RWPE2 (cell line): ENCODE measurements around the gene LOXHD1.

ENCODE experiments used
- ATAC-seq: fragments of 200-7000 bp; cut with Tn5 transposase; 3 replicates; pipeline ENCODE4 v1.9.1; 2021; ENCODE audit warnings: low read depth
- DNase-seq: peaks from one replicate; pipeline ENCODE4 v3.0.0-alpha.2; 2020; ENCODE audit warnings: low spot score
- H3K27ac ChIP-seq: fragments of 450-650 bp; 2 replicates; pipeline ENCODE4 v1.5.1; 2017; ENCODE audit warnings: mild to moderate bottlenecking; ENCODE audit not compliant: poor library complexity, severe bottlenecking
- H3K27me3 ChIP-seq: fragments of 250-450 bp; sonication (Bioruptor Pico); 2 replicates; pipeline ENCODE4 v1.5.1; 2021; ENCODE audit warnings: mild to moderate bottlenecking, moderate library complexity; ENCODE audit not compliant: insufficient read depth, poor library complexity, severe bottlenecking
- H3K36me3 ChIP-seq: fragments of 250-450 bp; sonication (Bioruptor Pico); 2 replicates; pipeline ENCODE4 v1.5.1; 2020; ENCODE audit warnings: low read depth, mild to moderate bottlenecking, moderate library complexity
- H3K4me1 ChIP-seq: fragments of 250-450 bp; sonication (Bioruptor Pico); 2 replicates; pipeline ENCODE4 v1.5.1; 2021; ENCODE audit warnings: mild to moderate bottlenecking, moderate library complexity; ENCODE audit not compliant: insufficient read depth, poor library complexity, severe bottlenecking
- H3K4me3 ChIP-seq: fragments of 250-450 bp; sonication (Bioruptor Pico); 2 replicates; pipeline ENCODE4 v1.5.1; 2021; ENCODE audit warnings: mild to moderate bottlenecking, moderate library complexity; ENCODE audit not compliant: severe bottlenecking
- H3K9me3 ChIP-seq: fragments of 250-450 bp; sonication (Bioruptor Pico); 2 replicates; pipeline ENCODE4 v1.5.1; 2021; ENCODE audit warnings: mild to moderate bottlenecking, moderate library complexity; ENCODE audit not compliant: severe bottlenecking
- TF ChIP-seq, protein P1 (sequence below): fragments of 450-650 bp; IDR thresholded peaks from one replicate; pipeline ENCODE4 v1.5.1; 2017; ENCODE audit warnings: mild to moderate bottlenecking, moderate library complexity; ENCODE audit not compliant: poor library complexity, severe bottlenecking

The LOXHD1 gene

DNA sequence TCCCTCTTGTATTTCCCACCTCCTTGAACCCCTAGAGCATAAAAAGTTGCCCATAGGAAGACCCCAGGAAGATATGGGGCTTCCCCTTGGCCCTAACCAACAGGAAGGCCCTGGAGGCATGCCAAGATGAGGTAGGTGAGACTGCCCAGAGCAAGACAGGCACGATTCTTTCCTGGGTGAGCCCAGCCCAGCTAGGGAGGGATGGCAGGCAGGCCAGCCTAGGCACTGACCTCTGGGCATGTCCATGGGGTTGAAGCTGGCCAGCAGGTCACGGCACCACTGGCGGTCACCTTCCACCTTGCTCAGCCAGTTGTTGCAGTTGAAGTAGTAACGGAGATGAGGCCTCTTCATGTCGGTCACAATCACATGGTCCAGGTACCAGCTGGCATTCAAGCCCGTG lies 17.6 kb downstream of the LOXHD1 start:
- no peak for DNase-seq
- Histone ChIP-seq H3K4me1 (no peaks in the 10 kb centered on the region), H3K27me3 (no peaks in the 10 kb centered on the region), H3K36me3 (no peaks in the 10 kb centered on the region), H3K27ac (no peak overlapping the region), H3K4me3 (no peak overlapping the region), H3K9me3 (no peaks in the 10 kb centered on the region)
- no peak for ATAC-seq
- TF ChIP-seq, protein P1, sequence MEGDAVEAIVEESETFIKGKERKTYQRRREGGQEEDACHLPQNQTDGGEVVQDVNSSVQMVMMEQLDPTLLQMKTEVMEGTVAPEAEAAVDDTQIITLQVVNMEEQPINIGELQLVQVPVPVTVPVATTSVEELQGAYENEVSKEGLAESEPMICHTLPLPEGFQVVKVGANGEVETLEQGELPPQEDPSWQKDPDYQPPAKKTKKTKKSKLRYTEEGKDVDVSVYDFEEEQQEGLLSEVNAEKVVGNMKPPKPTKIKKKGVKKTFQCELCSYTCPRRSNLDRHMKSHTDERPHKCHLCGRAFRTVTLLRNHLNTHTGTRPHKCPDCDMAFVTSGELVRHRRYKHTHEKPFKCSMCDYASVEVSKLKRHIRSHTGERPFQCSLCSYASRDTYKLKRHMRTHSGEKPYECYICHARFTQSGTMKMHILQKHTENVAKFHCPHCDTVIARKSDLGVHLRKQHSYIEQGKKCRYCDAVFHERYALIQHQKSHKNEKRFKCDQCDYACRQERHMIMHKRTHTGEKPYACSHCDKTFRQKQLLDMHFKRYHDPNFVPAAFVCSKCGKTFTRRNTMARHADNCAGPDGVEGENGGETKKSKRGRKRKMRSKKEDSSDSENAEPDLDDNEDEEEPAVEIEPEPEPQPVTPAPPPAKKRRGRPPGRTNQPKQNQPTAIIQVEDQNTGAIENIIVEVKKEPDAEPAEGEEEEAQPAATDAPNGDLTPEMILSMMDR: no peak

DNA sequence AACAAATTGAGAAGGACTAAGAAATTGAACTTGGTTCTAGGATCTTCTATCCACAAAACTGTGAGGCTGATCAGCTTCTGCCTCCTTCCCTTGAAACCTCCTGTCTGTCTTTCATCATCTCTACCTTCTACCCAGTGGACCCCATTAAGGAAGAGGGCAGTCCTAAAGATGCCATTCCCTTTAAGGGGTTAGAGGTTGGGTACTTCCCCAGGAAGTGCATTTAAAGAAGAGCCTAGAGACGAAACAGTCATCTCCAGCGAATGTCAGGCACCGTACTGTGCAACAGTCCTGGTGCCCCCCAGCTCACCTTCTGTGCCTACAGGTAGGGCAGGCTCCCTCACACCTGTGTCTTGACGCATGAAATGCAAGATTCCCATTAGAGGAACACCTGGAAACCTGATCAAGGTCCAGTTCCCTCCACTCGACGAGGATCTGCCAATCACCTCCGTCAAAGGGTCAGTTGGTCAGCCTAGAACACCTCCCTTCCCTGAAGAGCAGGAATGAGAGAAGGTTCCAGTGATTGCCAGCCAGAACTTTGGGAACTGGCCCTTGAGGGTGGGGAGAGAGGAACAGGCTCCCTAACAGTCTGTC lies 20.9 kb downstream of the LOXHD1 start:
- Histone ChIP-seq H3K27ac (no peak overlapping the region), H3K36me3 (no peaks in the 10 kb centered on the region), H3K9me3 (no peaks in the 10 kb centered on the region), H3K4me3 (no peak overlapping the region), H3K27me3 (no peaks in the 10 kb centered on the region), H3K4me1 (no peaks in the 10 kb centered on the region)
- TF ChIP-seq, protein P1: no peak
- DNase-seq (no peak), ATAC-seq (no peak)

DNA sequence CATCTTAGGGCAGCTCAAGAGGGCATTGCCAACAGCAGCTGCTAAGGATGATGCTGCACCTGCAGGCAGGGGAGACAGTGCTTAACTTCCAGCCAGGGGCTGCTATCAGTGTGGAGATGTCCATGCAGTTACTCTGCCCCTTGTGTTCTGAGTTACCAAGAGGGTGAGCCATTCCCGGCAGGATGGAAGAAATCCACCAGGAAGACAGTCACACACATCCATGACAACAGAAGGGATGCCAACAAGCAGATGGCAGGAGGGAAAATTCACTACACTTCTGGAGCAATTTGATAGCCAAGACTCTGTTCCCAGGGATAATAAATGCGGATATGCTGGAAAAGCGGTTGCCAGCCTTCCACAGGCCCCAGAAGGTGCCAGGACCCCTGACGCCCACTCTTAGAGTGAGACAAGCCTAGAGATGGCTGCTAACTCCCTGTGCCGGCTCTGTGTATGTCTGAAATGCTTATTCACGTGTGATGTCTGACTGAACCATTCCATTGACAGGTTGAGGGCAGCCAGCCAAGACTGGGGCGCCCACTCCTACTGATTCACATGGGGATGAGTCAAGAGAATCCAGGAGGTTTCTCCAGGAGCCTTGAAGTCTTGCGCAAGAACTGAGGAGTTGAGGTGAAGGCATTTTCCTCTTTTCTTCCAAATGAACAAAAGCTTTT lies 24.5 kb downstream of the LOXHD1 start:
- TF ChIP-seq, protein P1: no peak
- Histone ChIP-seq H3K9me3 (no peaks in the 10 kb centered on the region), H3K36me3 (no peaks in the 10 kb centered on the region), H3K27ac (no peak overlapping the region), H3K4me1 (no peaks in the 10 kb centered on the region), H3K27me3 (no peaks in the 10 kb centered on the region), H3K4me3 (no peak overlapping the region)
- DNase-seq (peak; percentile 91), ATAC-seq (peak; percentile 98)

DNA sequence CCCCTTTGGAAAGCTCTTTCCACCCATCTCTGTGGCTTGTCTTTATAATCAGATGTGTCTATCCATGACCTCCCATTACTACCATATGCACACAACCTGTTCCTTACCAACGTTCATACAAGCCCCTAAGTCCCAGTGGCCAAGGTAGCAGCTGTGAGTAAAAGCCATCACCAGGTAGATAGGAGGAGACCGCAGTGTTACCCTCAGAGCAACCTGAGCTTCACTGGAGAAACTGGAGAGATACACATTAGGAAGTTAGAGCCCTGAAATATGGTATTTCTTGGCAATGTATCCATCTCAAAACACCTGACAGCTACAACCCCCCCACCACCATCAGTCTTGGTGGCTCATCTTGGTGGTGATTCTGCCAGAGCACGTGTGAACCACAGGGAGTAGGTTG lies 26.0 kb downstream of the LOXHD1 start:
- H3K9me3 ChIP-seq: no peaks in the 10 kb centered on the region
- H3K36me3 ChIP-seq: no peaks in the 10 kb centered on the region
- no peak overlapping the region for H3K4me3 ChIP-seq
- TF ChIP-seq, protein P1: no peak
- H3K27ac ChIP-seq: no peak overlapping the region
- no peaks in the 10 kb centered on the region for H3K27me3 ChIP-seq
- DNase-seq (no peak), ATAC-seq (no peak)
- no peaks in the 10 kb centered on the region for H3K4me1 ChIP-seq

DNA sequence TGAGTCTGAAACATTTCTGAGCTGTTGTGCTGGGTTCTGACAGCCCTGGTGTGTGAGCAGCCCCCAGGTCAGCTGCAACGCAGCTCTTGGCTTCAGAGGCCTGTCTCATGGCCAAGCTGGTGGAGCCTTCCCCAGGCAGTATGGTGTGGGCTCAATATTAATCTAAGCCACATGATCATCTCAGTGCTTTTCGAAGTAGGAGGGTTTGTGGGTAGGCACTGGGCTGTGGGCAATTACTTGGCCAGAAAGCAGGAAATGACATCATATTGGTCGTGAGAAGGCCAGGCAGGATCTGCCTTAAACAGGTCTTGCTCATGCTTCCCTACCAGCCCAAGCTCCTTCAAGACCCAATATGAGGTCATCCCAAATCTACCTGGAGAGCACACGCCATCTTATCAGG lies 26.9 kb downstream of the LOXHD1 start:
- DNase-seq (no peak), ATAC-seq (no peak)
- no peaks in the 10 kb centered on the region for H3K4me1 ChIP-seq
- H3K27me3 ChIP-seq: no peaks in the 10 kb centered on the region
- TF ChIP-seq, protein P1: no peak
- H3K4me3 ChIP-seq: no peak overlapping the region
- no peaks in the 10 kb centered on the region for H3K36me3 ChIP-seq
- H3K27ac ChIP-seq: no peak overlapping the region
- H3K9me3 ChIP-seq: no peaks in the 10 kb centered on the region
